ENCODE measurements around the gene CAMSAP2.

CAMSAP2 gene

GRCh38 chr1:200732438-200732837 lies 6.3 kb upstream of the CAMSAP2 start:
- Histone ChIP-seq H4K20me1 (no peaks in the 10 kb centered on the region), H3K9me3 (replicated peaks in 1 of 11) (no peaks in the 10 kb centered on the region; a peak in 1 of 22 replicates), H3K36me3 (no peaks in the 10 kb centered on the region), H3K4me3 (no peak overlapping the region), H3K27me3 (no peaks in the 10 kb centered on the region), H3K27ac (no peak overlapping the region), H3K4me1 (peaks cover 0 to 12% (median 5%) of the 10 kb centered on the region in 10 experiments; a peak in 8 of 20 replicates), H3K4me2 (no peak overlapping the region), H3K9ac (no peak overlapping the region)
- no peak for TF ChIP-seq Cebpa-rat (IDR thresholded peaks at IDR 0.05)

GRCh38 chr1:200733907-200734306 lies 4.8 kb upstream of the CAMSAP2 start:
- Histone ChIP-seq H3K4me3 (no peak overlapping the region), H3K27ac (no peak overlapping the region), H3K4me2 (no peak overlapping the region), H3K9me3 (replicated peaks in 1 of 11) (no peaks in the 10 kb centered on the region), H4K20me1 (no peaks in the 10 kb centered on the region), H3K27me3 (no peaks in the 10 kb centered on the region), H3K4me1 (peaks cover 8 to 22% (median 13%) of the 10 kb centered on the region in 10 experiments; a peak in 19 of 20 replicates), H3K36me3 (no peaks in the 10 kb centered on the region), H3K9ac (no peak overlapping the region)
- TF ChIP-seq Cebpa-rat (IDR thresholded peaks at IDR 0.05): no peak

- Histone ChIP-seq H3K4me2 (peak overlapping the region; percentile 65 to 94 (median 70)), H3K9me3 (replicated peaks in 1 of 11) (no peaks in the 10 kb centered on the region), H3K4me1 (peaks cover 20 to 39% (median 30%) of the 10 kb centered on the region in 10 experiments), H3K36me3 (no peaks in the 10 kb centered on the region), H3K9ac (peak overlapping the region in 10 of 11 experiments; percentile 43 to 96 (median 69); a peak in 16 of 22 replicates), H3K27ac (peak overlapping the region in 6 of 11 experiments; percentile 36 to 97 (median 56); a peak in 9 of 22 replicates), H3K27me3 (no peaks in the 10 kb centered on the region), H3K4me3 (peak overlapping the region in 6 of 10 experiments; percentile 78 to 88 (median 85); a peak in 9 of 20 replicates), H4K20me1 (peaks cover 5 to 27% (median 11%) of the 10 kb centered on the region in 11 experiments; a peak in 14 of 22 replicates)
- no peak for TF ChIP-seq Cebpa-rat (IDR thresholded peaks at IDR 0.05)
Measured at GRCh38 chr1:200737647-200738291, 924 bp upstream of the CAMSAP2 start.

GRCh38 chr1:200738949-200739651 lies 407 bp downstream of the CAMSAP2 start:
- no peaks in the 10 kb centered on the region for H3K36me3 ChIP-seq
- peak overlapping the region; percentile 90 to 96 (median 93) for H3K9ac ChIP-seq
- H3K27me3 ChIP-seq: no peaks in the 10 kb centered on the region
- no peaks in the 10 kb centered on the region for H3K9me3 ChIP-seq (replicated peaks in 1 of 11)
- peaks cover 27 to 47% (median 33%) of the 10 kb centered on the region in 10 experiments for H3K4me1 ChIP-seq
- H4K20me1 ChIP-seq: peaks cover 5 to 40% (median 11%) of the 10 kb centered on the region in 11 experiments; a peak in 14 of 22 replicates
- H3K27ac ChIP-seq: peak overlapping the region; percentile 88 to 97 (median 94)
- no peak for TF ChIP-seq Cebpa-rat (IDR thresholded peaks at IDR 0.05)
- peak overlapping the region; percentile 85 to 96 (median 91) for H3K4me2 ChIP-seq
- peak overlapping the region; percentile 75 to 88 (median 84) for H3K4me3 ChIP-seq

- peaks cover 30 to 47% (median 35%) of the 10 kb centered on the region in 10 experiments for H3K4me1 ChIP-seq
- H3K9me3 ChIP-seq (replicated peaks in 1 of 11): no peaks in the 10 kb centered on the region
- H3K4me3 ChIP-seq: peak overlapping the region; percentile 75 to 88 (median 84)
- peak overlapping the region; percentile 85 to 96 (median 91) for H3K4me2 ChIP-seq
- H3K27ac ChIP-seq: peak overlapping the region; percentile 88 to 97 (median 94)
- TF ChIP-seq Cebpa-rat (IDR thresholded peaks at IDR 0.05): no peak
- peak overlapping the region; percentile 90 to 96 (median 93) for H3K9ac ChIP-seq
- peaks cover 5 to 47% (median 11%) of the 10 kb centered on the region in 11 experiments; a peak in 14 of 22 replicates for H4K20me1 ChIP-seq
- no peaks in the 10 kb centered on the region; a peak in 1 of 22 replicates for H3K36me3 ChIP-seq
- no peaks in the 10 kb centered on the region for H3K27me3 ChIP-seq
Measured at GRCh38 chr1:200739702-200740570, 1.2 kb downstream of the CAMSAP2 start.

GRCh38 chr1:200740571-200741208 lies 2.0 kb downstream of the CAMSAP2 start:
- no peak for TF ChIP-seq Cebpa-rat (IDR thresholded peaks at IDR 0.05)
- H3K9me3 ChIP-seq (replicated peaks in 1 of 11): 0 out of 22 replicates have a peak, but pooled peaks cover 0 to 3% (median 0%) of the 10 kb centered on the region in 11 experiments
- peak overlapping the region; percentile 85 to 96 (median 91) for H3K4me2 ChIP-seq
- H3K36me3 ChIP-seq: no peaks in the 10 kb centered on the region; a peak in 1 of 22 replicates
- H4K20me1 ChIP-seq: peaks cover 5 to 54% (median 11%) of the 10 kb centered on the region in 11 experiments; a peak in 14 of 22 replicates
- peaks cover 30 to 47% (median 35%) of the 10 kb centered on the region in 10 experiments for H3K4me1 ChIP-seq
- H3K27me3 ChIP-seq: no peaks in the 10 kb centered on the region
- H3K9ac ChIP-seq: peak overlapping the region; percentile 90 to 96 (median 93)
- H3K4me3 ChIP-seq: peak overlapping the region; percentile 75 to 88 (median 84)
- H3K27ac ChIP-seq: peak overlapping the region in 10 of 11 experiments; percentile 8 to 97 (median 94); a peak in 17 of 22 replicates

GRCh38 chr1:200741551-200742207 lies 3.0 kb downstream of the CAMSAP2 start:
- peaks cover 30 to 47% (median 35%) of the 10 kb centered on the region in 10 experiments for H3K4me1 ChIP-seq
- H3K27ac ChIP-seq: no peak overlapping the region
- peaks cover 5 to 59% (median 11%) of the 10 kb centered on the region in 11 experiments; a peak in 14 of 22 replicates for H4K20me1 ChIP-seq
- H3K27me3 ChIP-seq: no peaks in the 10 kb centered on the region
- H3K9me3 ChIP-seq (replicated peaks in 1 of 11): peaks cover 0 to 3% (median 0%) of the 10 kb centered on the region in 11 experiments; a peak in 1 of 22 replicates
- TF ChIP-seq Cebpa-rat (IDR thresholded peaks at IDR 0.05): no peak
- peak overlapping the region; percentile 75 to 88 (median 84); a peak in 16 of 20 replicates for H3K4me3 ChIP-seq
- peaks cover 0 to 9% (median under 1%) of the 10 kb centered on the region in 11 experiments; a peak in 2 of 22 replicates for H3K36me3 ChIP-seq
- H3K9ac ChIP-seq: peak overlapping the region in 8 of 11 experiments; percentile 3 to 96 (median 94); a peak in 11 of 22 replicates
- peak overlapping the region; percentile 85 to 96 (median 91) for H3K4me2 ChIP-seq

Measured in BLaER1 treated with 17β-estradiol and CSF1 and Interleukin-3, amounts not matched to agents 10 nM and 100 nM (cell line).